ENCODE measurements around the gene SYT7. TPM values are rescaled to one million over a fixed set of nuclear protein-coding genes. Genes with fewer than 3 reads are reported as not detected.
A peak's percentile ranks its signal among the peaks of the same experiment; 100 is the strongest.
"Not testable (repeated sequence)": the region's sequence is repeated elsewhere in the genome, so short reads cannot be mapped to it uniquely, and the experiment has no call there.

The SYT7 gene
- total RNA-seq, 1 experiment from 2014 or later, result 0.22 TPM

DNA sequence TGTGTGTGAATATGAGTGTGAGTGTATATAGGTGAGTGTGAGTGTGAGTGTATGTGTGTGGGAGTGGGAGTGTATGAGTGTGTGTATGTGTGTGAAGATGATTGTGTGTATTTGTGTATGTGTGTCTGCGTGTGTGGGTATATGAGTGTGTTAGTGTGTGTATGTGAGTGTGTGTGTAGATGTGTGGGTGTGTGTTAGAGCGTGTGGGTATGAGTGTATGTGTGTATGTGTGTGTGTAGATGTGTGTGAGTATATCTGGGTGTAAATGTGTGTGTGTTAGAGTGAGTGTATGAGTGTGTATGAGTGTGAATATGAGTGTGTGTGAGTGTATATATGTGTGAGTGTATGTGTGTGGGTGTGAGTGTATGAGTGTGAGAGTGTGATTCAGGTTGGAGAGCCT lies 83.4 kb downstream of the SYT7 start:
- DNase-seq (ENCODE audit: low read depth), result no peak

DNA sequence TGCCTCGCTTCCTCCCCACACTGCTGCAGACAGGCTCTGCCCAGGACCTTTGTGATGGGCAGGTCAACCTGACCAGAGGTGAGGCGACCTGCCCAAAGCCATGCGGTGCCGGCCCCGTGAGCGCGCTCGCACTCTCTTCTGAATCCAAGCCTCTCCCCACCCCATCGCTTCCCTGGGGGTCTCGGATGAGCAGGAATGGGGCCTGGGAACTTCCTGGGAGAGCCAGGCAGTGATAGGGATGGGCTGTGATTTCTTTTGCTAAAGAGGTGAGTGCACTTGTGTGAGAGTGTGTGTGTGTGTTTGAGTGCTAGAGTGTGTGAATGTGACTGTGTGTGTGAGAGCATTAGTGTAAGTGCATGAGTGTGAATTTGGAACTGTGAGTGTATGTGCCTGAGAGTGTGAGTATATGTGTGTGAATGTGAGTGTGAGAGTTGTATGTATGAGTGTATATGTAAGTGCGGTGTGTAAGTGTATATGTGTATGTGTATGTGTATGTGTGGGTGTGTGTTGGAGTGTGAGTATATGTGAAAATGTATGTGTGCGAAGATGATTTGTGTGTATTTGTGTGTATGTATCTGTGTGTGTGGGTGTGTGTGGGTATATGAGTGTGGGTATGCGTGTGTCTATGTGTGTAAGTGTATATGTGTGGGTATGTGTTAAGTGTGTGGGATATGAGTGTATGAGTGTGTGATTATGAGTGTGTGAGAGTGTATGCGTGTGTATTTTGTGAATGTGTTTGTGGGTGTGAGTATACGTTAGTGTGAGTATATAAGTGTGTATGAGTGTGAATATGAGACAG lies 84.1 kb downstream of the SYT7 start:
- DNase-seq (ENCODE audit: low read depth), result no peak

DNA sequence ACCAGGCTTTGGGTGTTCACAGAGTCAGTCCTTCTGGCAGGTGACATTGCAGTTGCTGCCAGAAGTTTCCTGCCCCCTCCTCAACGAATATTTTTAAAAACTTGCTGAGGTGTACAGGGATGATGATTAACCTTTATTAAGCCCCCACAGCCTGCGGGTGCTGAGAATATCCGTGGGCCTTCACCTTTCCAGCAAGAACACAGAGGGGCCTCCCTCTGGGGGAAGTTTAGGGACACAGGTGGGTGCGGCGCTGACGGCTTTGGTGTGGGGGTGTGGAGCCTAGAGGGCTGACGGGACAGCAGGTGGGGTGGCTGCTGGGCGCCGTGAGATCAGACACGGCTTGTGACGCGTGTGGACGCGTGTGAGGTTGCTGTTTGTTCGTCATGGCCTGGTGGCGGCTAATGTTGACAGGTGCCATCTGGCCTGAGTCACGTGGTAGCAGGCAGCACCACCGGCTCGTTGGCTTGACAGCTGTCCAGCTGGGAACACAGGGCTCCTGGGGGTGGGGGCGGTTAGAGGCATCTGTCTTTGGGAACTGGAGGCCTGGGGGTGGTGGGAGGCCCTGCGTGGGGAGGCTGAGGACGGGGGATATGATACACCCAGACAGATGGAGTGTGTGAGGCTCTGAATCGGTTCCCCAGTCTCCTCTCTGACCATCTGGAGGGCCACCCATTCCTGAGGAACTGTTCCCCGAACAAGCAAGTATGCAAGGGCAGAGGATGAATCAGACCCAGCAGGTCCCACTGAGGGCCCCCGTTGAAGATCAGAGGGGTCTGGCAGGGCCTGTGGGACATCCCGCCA lies 84.9 kb downstream of the SYT7 start:
- no peak for DNase-seq (ENCODE audit: low read depth)

DNA sequence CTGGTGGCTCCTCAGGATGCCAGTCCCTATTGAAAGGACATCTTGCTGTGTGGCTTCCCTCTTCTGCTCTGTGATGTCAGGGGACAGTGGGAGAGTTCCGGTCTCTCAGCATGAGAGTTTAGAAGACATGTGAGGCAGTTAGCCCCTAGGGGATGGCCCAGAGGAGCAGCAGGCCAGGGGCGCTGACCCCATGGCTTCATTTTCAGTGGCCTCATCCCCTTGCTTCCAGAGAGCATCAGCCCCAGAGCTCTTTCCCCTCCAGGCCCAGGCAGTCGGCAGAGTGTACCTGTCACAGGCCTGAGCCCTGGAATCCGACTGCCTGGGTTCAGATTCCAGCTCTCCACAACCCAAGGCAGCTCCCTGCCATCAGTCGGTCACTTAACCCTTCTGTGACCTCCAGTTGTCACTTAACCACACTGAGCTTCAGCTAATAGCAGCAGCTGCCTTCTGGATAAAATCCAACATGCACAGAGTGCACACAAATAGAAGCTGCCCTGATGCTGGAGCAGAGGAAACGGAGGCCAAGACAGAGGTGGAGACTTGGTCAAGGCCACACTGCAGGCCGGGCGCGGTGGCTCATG lies 86.4 kb downstream of the SYT7 start:
- peak; percentile 70 for DNase-seq (ENCODE audit: low read depth)

- DNase-seq (ENCODE audit: low read depth), result no peak
Measured at GRCh38 chr11:61491736-61492395, 89.0 kb downstream of the SYT7 start.

DNA sequence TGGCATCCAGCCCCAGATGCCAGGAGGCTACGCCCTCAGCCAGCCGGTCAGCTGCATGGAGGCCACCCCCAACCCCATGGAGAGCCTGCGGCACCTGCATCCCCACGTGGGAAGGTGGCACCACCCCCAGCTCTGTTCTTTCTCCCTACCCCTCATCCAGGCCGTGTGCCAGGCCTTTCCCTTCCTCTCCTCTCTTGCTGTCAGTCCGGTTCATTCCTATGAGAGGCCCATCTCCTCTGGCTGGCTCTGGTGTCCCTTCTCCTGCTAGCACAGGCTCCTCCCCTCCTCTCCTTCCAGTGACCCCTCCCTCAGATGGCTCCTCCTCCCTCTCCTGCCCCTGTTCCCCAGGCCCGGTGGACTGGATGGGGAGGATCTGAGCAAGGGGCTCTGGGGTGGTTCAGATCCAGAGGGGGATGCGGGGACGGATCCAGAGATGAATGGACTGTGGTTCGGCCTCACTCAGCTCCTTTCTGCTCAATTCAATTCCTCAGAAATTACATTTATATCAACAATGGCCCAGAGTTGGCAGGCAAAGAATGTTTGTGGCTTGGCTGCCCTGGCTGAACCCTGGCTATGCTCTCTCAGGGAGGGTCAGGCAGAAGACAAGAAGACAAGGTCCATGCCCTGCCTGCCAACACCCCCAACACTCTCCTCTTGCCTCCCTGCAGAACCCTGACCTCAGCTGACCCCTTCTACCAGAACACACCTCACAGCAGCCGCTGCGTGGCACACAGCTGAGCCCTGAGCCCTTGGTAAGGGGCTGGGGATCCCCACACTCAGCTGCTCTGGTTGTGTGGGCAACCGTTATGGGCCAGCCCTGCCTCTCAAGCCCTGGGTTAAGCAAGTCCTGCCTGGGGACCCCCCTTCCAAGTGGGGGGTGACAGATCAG lies 90.8 kb downstream of the SYT7 start:
- DNase-seq (ENCODE audit: low read depth), result peak; percentile 74

GRCh38 chr11:61488651-61489291 lies 92.1 kb downstream of the SYT7 start:
- no peak for DNase-seq (ENCODE audit: low read depth)

- DNase-seq (ENCODE audit: low read depth), result no peak
Measured at GRCh38 chr11:61487342-61488025, 93.4 kb downstream of the SYT7 start.

DNA sequence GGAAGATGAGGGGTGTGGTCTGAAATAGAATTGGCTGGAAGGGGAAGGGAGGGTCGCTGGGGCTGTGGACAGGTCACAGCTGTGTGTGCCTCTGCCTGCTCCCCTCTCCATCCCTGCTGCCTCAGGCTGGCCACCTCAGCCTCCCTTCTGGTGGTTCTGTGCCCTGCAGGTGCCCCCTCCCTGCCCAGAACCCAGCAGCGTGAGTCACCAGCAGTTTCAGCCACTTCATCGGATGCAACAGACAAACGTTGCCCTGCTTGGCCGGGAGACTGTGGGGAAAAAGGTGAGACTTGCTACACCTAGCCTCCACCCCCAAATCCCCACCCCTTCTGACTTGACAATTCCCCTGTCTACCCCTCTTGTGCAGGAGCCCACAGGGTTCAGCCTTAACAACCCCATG lies 94.1 kb downstream of the SYT7 start:
- peak; percentile 76 for DNase-seq (ENCODE audit: low read depth)

- no peak for DNase-seq (ENCODE audit: low read depth)
Measured at GRCh38 chr11:61486011-61486620, 94.8 kb downstream of the SYT7 start.

- DNase-seq (ENCODE audit: low read depth), result no peak
Measured at GRCh38 chr11:61485080-61485479, 95.8 kb downstream of the SYT7 start.

GRCh38 chr11:61484541-61484940 lies 96.3 kb downstream of the SYT7 start:
- DNase-seq (ENCODE audit: low read depth), result no peak

DNA sequence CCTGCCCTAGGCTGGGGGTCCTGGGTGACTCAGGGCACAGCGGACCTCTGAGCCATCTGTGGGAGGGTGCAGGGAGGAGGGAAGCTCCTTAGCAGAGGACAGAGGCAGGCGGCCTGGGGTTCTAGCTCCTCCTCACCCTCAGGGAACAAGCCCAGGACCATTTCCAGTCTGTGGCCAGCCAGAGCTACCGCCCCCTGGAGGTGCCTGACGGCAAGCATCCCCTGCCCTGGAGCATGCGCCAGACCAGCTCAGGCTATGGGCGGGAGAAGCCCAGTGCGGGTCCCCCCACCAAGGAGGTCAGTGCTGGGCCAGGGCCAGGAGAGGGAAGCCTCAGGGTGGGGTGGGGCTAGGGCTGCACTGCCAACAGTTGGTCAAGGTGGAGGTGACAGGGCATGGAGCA lies 98.4 kb downstream of the SYT7 start:
- DNase-seq (ENCODE audit: low read depth), result no peak

DNA sequence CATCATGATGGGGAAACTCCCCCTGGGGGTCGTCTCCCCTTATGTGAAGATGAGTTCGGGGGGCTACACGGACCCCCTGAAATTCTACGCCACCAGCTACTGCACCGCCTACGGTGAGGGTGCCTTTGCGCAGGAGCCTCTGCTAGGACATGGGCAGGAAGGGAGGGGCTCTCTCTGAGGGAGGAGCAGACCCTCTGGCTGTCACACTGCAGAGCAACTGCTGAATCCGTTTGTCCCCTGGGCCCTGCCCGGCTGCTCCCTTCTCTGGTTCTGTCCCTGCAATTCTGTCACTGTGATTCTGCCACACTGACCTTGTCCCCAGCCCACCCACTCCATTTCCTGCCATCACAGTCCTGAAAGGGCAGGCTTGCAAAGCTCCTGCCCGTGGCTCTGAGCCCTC lies 99.1 kb downstream of the SYT7 start:
- no peak for DNase-seq (ENCODE audit: low read depth)

DNA sequence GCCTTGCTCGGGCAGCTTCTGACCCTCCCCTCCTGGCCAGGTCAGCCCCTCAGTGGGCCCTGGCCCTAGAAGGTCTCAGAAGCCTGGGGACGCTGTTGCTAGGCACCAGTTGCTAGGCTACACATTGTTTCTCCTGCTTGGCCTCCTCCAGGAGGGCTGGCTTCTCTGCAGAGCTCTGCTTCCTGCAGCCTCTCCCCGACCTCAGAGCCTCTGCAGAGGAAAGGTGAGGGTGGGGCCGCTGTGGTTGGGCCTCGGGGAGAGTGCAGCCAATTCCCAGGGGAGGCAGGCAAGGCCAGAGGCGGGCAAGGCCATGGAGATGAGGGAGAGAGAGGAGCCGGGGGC lies 99.9 kb downstream of the SYT7 start:
- DNase-seq (ENCODE audit: low read depth), result peak; percentile 56

DNA sequence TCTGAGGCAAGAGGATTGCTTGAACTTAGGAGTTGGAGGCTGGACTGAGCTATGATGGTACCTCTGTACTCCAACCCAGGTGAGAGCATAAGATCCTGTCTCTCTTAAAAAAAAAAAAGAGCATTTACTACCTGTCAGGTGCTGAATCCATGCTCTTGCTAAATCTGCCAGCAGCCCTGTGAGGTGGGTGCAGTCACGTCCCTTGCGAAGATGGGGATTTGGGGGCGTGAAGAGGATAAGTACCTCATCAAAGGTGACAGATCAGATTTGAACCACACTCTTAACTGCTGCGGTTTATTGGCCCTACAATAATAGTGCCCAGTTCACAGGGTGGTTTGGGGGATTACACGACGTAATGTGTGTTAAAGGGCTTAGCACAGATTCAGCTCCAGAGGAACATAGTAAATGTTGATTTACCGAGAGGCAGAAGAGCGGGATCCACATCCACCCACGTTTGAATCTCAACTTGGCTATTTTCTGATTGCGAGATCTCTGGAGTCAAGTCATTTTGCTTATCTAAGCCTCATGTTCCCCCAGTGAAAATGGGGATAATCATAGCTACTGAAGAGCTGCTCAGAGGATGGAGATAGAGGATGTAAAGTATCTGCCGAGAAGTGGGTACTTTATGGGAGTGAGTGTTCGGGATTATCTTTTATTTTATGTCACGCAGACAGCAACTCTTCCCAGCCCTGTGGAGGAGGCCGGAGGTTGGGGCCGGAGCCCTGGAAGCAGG lies 100.4 kb downstream of the SYT7 start:
- DNase-seq (ENCODE audit: low read depth), result no peak

GRCh38 chr11:61479360-61480058 lies 101.4 kb downstream of the SYT7 start:
- not testable (repeated sequence) for DNase-seq (ENCODE audit: low read depth)

DNA sequence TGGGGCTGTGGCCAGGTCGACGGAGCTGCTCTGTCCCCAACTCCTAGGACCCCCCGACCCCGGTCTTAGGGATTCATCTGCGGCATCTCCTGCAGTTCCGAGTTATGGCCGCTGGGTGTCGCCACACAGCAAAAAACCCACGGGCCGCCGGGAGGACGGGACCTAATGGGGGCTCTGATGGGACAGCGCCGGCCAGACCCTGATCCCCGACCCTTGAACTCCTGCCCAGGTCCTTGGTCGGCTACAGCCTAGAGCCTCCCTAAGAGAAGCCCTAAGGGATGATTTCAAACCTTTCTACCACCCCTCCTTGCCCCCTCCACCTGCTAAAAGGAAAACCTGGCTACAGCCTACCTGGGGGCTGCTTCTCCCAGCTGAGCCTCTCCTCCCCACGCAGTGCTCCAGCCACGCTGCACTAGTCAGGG lies 103.1 kb downstream of the SYT7 start:
- no peak for DNase-seq (ENCODE audit: low read depth)
